AG04450 (cell line): ENCODE measurements around the gene CADM1. TPM values are rescaled to one million over a fixed set of nuclear protein-coding genes. Genes with fewer than 3 reads are reported as not detected.

Experiments
- CTCF ChIA-PET: fragments of 300-600, 350-600 bp; formaldehyde crosslinking; extraction: SDS; loops from one replicate; lab custom pipeline; 2022; ENCODE audit warnings: antibody characterized with exemption, inconsistent platforms; lab: Charles Lee
- POLR2A ChIA-PET: fragments of 350-600 bp; formaldehyde crosslinking; extraction: SDS; loops from one replicate; lab custom pipeline; 2021; ENCODE audit warnings: antibody characterized with exemption, inconsistent platforms; lab: Yijun Ruan, JAX
- DNase-seq: peaks from one replicate; pipeline ENCODE4 v3.0.0-alpha.2; 2011; ENCODE audit warnings: low read depth, low spot score
- H3K27ac ChIP-seq: one replicate; pipeline ENCODE4 v1.5.1; 2012; ENCODE audit warnings: low read depth, low read length, control low read depth
- H3K27me3 ChIP-seq: one replicate; pipeline ENCODE4 v1.6.0; 2012; ENCODE audit warnings: low read length; ENCODE audit not compliant: control insufficient read depth, insufficient read depth
- H3K4me3 ChIP-seq: 2 replicates; pipeline ENCODE4 v1.5.1; 2011; ENCODE audit warnings: mild to moderate bottlenecking, low read depth, low read length, control low read depth
- H3K9me3 ChIP-seq: 2 replicates; pipeline ENCODE4 v1.5.1; 2012; ENCODE audit warnings: low read length; ENCODE audit not compliant: control insufficient read depth, insufficient read depth
- CTCF ChIP-seq: IDR thresholded peaks from 2 replicates; pipeline ENCODE4 v1.5.1; 2011; ENCODE audit warnings: low read depth, low read length, control low read depth, inconsistent platforms
- polyA plus RNA-seq: library from polyadenylated mRNA; depleted of rRNA; stranded (reverse); fragments of >200 nt; gene quantifications from 2 replicates; pipeline ENCODE4 v1.2.3, GENCODE V29; 2011

The CADM1 gene
- polyA plus RNA-seq, 1 experiment: 70.7 TPM

- Histone ChIP-seq H3K9me3 (no peaks in the 10 kb centered on the region; the same call in 1 of the 2 replicates), H3K27me3 (no peaks in the 10 kb centered on the region), H3K27ac (no peak overlapping the region), H3K4me3 (no peak overlapping the region)
- CTCF ChIA-PET: interaction anchor here (0.7 to 3.1 kb wide), 3 partner anchors 79 to 176 kb away, joined by 3 to 28 read pairs (median 4); no protein-coding TSS in a partner anchor
- no peak for DNase-seq
- no peak for TF ChIP-seq CTCF
- POLR2A ChIA-PET: no interaction called here
These were observed 3.4 kb downstream of the CADM1 start for GRCh38 chr11:115500547-115501501.

- DNase-seq: no peak
- Histone ChIP-seq H3K9me3 (no peaks in the 10 kb centered on the region; the same call in 1 of the 2 replicates), H3K27me3 (no peaks in the 10 kb centered on the region), H3K4me3 (no peak overlapping the region), H3K27ac (no peak overlapping the region)
- POLR2A ChIA-PET: no interaction called here
- CTCF ChIA-PET: no interaction called here
- no peak for TF ChIP-seq CTCF
These were observed 4.3 kb downstream of the CADM1 start for GRCh38 chr11:115499891-115500290.

- TF ChIP-seq CTCF: no peak
- CTCF ChIA-PET: no interaction called here
- Histone ChIP-seq H3K27me3 (no peaks in the 10 kb centered on the region), H3K27ac (no peak overlapping the region), H3K4me3 (no peak overlapping the region), H3K9me3 (no peaks in the 10 kb centered on the region; the same call in 1 of the 2 replicates)
- DNase-seq: no peak
- POLR2A ChIA-PET: no interaction called here
These were observed 4.9 kb downstream of the CADM1 start for GRCh38 chr11:115499241-115499799.

- Histone ChIP-seq H3K9me3 (no peaks in the 10 kb centered on the region; the same call in 1 of the 2 replicates), H3K27me3 (no peaks in the 10 kb centered on the region), H3K27ac (no peak overlapping the region), H3K4me3 (no peak overlapping the region)
- ChIA-PET POLR2A (no interaction called here), CTCF (interaction anchor here (1.1 kb wide), 1 partner anchor 174 kb away, joined by 3 read pairs; no protein-coding TSS in a partner anchor)
- DNase-seq: no peak
- TF ChIP-seq CTCF: no peak
These were observed 5.9 kb downstream of the CADM1 start for GRCh38 chr11:115498354-115498753.
